GM23248 (cell line): Measurements from ENCODE around the gene UBAC2. TPM values are rescaled to one million over a fixed set of nuclear protein-coding genes. Genes with fewer than 3 reads are reported as not detected.

ENCODE experiments used
- DNase-seq: peaks from one replicate; pipeline ENCODE4 v3.0.0-alpha.2; 2015
- H2AFZ ChIP-seq: fragments of 200-600 bp; sonication (generic); 2 replicates; pipeline ENCODE4 v1.6.1; 2016; ENCODE audit warnings: antibody characterized with exemption
- H3F3A ChIP-seq: fragments of 200-600 bp; sonication (generic); 2 replicates; pipeline ENCODE4 v1.6.1; 2016; ENCODE audit warnings: mild to moderate bottlenecking, antibody characterized with exemption, mixed run types; ENCODE audit not compliant: insufficient read depth
- H3K27ac ChIP-seq: fragments of 200-600 bp; sonication (generic); 2 replicates; pipeline ENCODE4 v1.5.1; 2016; ENCODE audit warnings: mild to moderate bottlenecking
- H3K27me3 ChIP-seq: fragments of 200-600 bp; sonication (generic); replicated peaks from 2 replicates; pipeline ENCODE4 v1.6.1; 2016; ENCODE audit warnings: mild to moderate bottlenecking; ENCODE audit not compliant: insufficient read depth
- H3K36me3 ChIP-seq: fragments of 200-600 bp; sonication (generic); 2 replicates; pipeline ENCODE4 v1.6.1; 2016; ENCODE audit warnings: low read depth, mild to moderate bottlenecking
- H3K4me1 ChIP-seq: fragments of 200-600 bp; sonication (generic); 2 replicates; pipeline ENCODE4 v1.6.1; 2016; ENCODE audit warnings: mild to moderate bottlenecking; ENCODE audit not compliant: insufficient read depth
- H3K4me2 ChIP-seq: fragments of 200-600 bp; sonication (generic); one replicate; pipeline ENCODE4 v1.6.1; 2016; ENCODE audit warnings: mild to moderate bottlenecking; ENCODE audit not compliant: unreplicated experiment
- H3K4me3 ChIP-seq: fragments of 200-600 bp; sonication (generic); 2 replicates; pipeline ENCODE4 v1.5.1; 2016; ENCODE audit warnings: mild to moderate bottlenecking
- H3K79me2 ChIP-seq: fragments of 200-600 bp; sonication (generic); 2 replicates; pipeline ENCODE4 v1.6.1; 2016; ENCODE audit warnings: mild to moderate bottlenecking; ENCODE audit not compliant: insufficient read depth
- H3K9ac ChIP-seq: fragments of 200-600 bp; sonication (generic); 2 replicates; pipeline ENCODE4 v1.6.1; 2016; ENCODE audit warnings: mild to moderate bottlenecking
- H3K9me2 ChIP-seq: fragments of 200-600 bp; sonication (generic); 2 replicates; pipeline ENCODE4 v1.6.1; 2016; ENCODE audit warnings: mixed run types, mild to moderate bottlenecking, moderate library complexity; ENCODE audit not compliant: insufficient read depth
- H3K9me3 ChIP-seq: fragments of 200-600 bp; sonication (generic); one replicate; pipeline ENCODE4 v1.6.1; 2017; ENCODE audit warnings: low read depth
- H4K20me1 ChIP-seq: fragments of 200-600 bp; sonication (generic); 2 replicates; pipeline ENCODE4 v1.6.0; 2016; ENCODE audit not compliant: insufficient read depth
- EZH2 ChIP-seq: fragments of 200-600 bp; sonication (generic); IDR thresholded peaks from 2 replicates; pipeline ENCODE4 v1.6.1; 2018; ENCODE audit warnings: antibody characterized with exemption, mild to moderate bottlenecking; ENCODE audit not compliant: insufficient read depth, poor library complexity, severe bottlenecking
- EZH2phosphoT487 ChIP-seq: fragments of 200-600 bp; sonication (generic); IDR thresholded peaks from 2 replicates; pipeline ENCODE4 v1.6.1; 2018; ENCODE audit warnings: antibody characterized with exemption, moderate library complexity, mild to moderate bottlenecking, low read depth; ENCODE audit not compliant: insufficient read depth
- WGBS, 2 experiments: methylation state at CpG; one replicate each; pipeline ENCODE4 v1.1.6; 2015 to 2017; ENCODE audit warnings: low lambda C conversion rate in 2 of 2, low coverage in 1 of 2; ENCODE audit errors: missing lambda C conversion rate in 2 of 2; 5-methylcytosine and 5-hydroxymethylcytosine counted together
- in situ Hi-C: fragments of 300-500 bp; cut with MboI; formaldehyde crosslinking; loops from 2 replicates; pipeline ENCODE4 v1.15.0; 2020
- polyA plus RNA-seq: library from polyadenylated mRNA; unstranded; fragments of >200 nt; fragmentation: Nextera tagmentation; extraction: Ambion mirVana; gene quantifications from 2 replicates; pipeline ENCODE4 v1.2.1, GENCODE V29; 2016
- total RNA-seq: library from RNA; depleted of rRNA; stranded (reverse); fragments of >200 nt; shearing (Covaris generic); gene quantifications from 2 replicates; pipeline ENCODE4 v1.2.3, GENCODE V29; 2014

Gene UBAC2
- total and polyA plus RNA-seq, 2 experiments from 2014 or later: 66.1 to 95.9 TPM

DNA sequence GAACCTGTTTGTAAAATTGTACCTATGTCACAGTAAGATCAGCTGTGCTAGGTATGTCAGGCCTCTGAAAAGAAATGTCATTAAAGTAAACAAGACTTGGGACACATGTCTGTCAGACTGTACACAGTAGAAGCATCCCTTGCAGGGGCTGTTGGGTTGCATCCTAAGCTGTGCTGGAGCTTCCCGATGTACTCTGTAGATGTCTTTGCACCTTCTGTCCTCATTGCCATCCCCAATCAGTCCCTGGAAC, 155.3 kb downstream of the UBAC2 start:
- TF ChIP-seq EZH2 (no peak), EZH2phosphoT487 (no peak)
- H3K79me2 ChIP-seq: no peaks in the 10 kb centered on the region
- H3K27ac ChIP-seq: no peak overlapping the region
- no peaks in the 10 kb centered on the region for H3K9me3 ChIP-seq
- H4K20me1 ChIP-seq: no peaks in the 10 kb centered on the region
- no peak for DNase-seq
- no peak overlapping the region for H3K9ac ChIP-seq
- no peak overlapping the region for H3K4me2 ChIP-seq
- peaks cover 21% of the 10 kb centered on the region for H3K4me1 ChIP-seq
- no peaks in the 10 kb centered on the region for H3K27me3 ChIP-seq
- no peak overlapping the region for H3K4me3 ChIP-seq
- no peak overlapping the region for H2AFZ ChIP-seq
- H3K36me3 ChIP-seq: no peaks in the 10 kb centered on the region
- WGBS, 2 experiments: 0 to 13% methylated on average over 1 of the region's 1 CpG
- in situ Hi-C loops: no loop called here
- no peaks in the 10 kb centered on the region for H3K9me2 ChIP-seq
- peaks cover 5% of the 10 kb centered on the region for H3F3A ChIP-seq

DNA sequence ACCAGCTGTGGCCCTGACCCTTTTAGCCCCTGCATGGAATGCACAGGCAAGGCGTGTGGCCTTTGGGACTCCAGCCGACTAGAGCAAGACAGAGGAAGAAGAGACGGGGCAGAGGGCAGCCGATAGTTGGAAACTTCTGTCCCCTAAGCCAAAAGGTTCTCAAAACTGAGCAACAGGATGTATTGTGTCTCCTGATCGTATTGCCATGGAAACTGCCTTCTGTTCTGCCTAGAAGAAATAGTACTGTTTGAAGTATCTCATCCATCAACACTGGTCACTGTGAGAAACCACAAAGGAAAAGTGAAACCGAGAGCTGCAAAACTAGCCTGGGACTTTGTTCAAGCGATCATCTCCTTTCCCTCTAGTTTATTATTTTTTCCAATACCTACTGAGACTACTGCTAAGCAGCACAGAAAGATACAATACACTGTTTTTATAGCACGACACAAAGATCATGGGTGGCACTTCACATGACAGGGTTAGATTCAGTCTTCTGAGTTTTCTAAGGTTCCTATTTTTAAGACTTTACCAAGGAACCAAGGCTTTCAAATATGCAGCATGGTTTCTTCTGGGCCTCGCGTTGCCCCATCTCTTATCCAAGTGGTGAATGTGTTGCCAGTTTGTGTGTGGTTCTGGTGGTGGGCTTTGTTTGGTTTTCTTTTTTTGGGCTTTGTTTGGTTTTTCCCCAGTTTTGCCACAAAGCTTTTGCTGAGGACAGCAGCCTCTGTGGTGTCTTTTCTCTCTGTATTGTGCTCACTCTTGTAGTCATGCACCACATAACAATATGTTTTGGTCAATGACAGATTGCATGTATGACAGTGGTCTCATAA, 155.8 kb downstream of the UBAC2 start:
- in situ Hi-C loops: no loop called here
- H3K27ac ChIP-seq: peak overlapping the region; percentile 31; the same call in 1 of the 2 replicates
- H3K9me3 ChIP-seq: no peaks in the 10 kb centered on the region
- peaks cover 21% of the 10 kb centered on the region for H3K4me1 ChIP-seq
- TF ChIP-seq EZH2 (no peak), EZH2phosphoT487 (no peak)
- H3K27me3 ChIP-seq: no peaks in the 10 kb centered on the region
- H3K36me3 ChIP-seq: no peaks in the 10 kb centered on the region
- H3F3A ChIP-seq: peaks cover 5% of the 10 kb centered on the region
- H2AFZ ChIP-seq: no peak overlapping the region
- H3K9ac ChIP-seq: no peak overlapping the region
- H3K79me2 ChIP-seq: no peaks in the 10 kb centered on the region
- 90 to 91% methylated on average over 10 of the region's 10 CpGs for WGBS, 2 experiments
- H3K9me2 ChIP-seq: no peaks in the 10 kb centered on the region
- H3K4me3 ChIP-seq: no peak overlapping the region
- peak; percentile 17 for DNase-seq
- H3K4me2 ChIP-seq: no peak overlapping the region
- H4K20me1 ChIP-seq: no peaks in the 10 kb centered on the region

DNA sequence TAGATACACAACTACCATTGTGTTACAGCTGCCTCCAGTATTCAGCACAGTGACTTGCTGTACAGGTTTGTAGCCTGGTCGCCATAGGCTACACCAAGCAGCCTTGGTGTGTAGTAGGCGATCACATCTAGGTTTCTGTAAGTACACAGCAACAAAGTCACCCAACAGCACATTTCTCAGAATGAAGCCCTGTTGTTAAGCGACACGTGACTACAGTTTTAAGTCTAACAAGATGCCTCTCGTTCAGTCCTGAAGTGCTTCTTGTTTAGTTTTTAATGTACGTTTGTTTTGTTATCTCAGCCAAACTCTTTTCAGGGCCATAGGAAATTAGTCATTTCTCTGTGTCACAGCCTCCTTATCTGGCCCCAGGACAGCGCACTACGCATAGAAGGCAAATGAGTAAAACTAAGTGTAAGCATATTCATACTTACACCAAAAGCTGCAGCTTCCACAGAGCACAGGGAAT, 156.5 kb downstream of the UBAC2 start:
- Histone ChIP-seq H3F3A (peaks cover 5% of the 10 kb centered on the region), H4K20me1 (no peaks in the 10 kb centered on the region), H3K36me3 (no peaks in the 10 kb centered on the region), H3K9me2 (no peaks in the 10 kb centered on the region), H3K4me3 (no peak overlapping the region), H3K9me3 (no peaks in the 10 kb centered on the region), H2AFZ (no peak overlapping the region), H3K9ac (no peak overlapping the region), H3K4me1 (peaks cover 21% of the 10 kb centered on the region), H3K27ac (peak overlapping the region; percentile 31; the same call in 1 of the 2 replicates), H3K4me2 (peak overlapping the region; percentile 45), H3K79me2 (no peaks in the 10 kb centered on the region), H3K27me3 (no peaks in the 10 kb centered on the region)
- WGBS, 2 experiments: 77 to 82% methylated on average over 8 of the region's 8 CpGs
- TF ChIP-seq EZH2phosphoT487 (no peak), EZH2 (no peak)
- in situ Hi-C loops: no loop called here
- peak; percentile 77 for DNase-seq

DNA sequence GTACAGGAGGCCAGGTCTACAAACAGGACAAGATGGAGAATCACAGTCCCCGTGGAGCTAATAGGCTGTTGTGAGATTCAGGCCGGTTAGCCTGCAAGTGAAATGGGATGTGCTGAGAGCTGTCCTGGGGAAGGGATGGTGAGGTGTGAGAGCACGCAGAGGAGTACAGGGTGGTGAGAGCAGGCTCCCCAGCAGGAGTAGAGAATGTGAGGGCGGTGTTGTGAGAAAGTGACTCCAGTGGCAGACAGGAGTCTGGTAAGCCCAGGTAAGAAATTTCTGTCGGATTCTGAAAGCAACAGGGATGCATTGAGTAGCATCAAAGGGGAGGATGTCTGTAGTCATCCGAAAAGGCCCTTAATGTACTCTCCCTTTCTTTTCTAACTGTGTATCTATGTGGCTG, 157.3 kb downstream of the UBAC2 start:
- Histone ChIP-seq H3K27me3 (no peaks in the 10 kb centered on the region), H3K9me3 (no peaks in the 10 kb centered on the region), H2AFZ (no peak overlapping the region), H3K36me3 (no peaks in the 10 kb centered on the region), H3K27ac (no peak overlapping the region), H4K20me1 (no peaks in the 10 kb centered on the region), H3F3A (peaks cover 5% of the 10 kb centered on the region), H3K4me3 (no peak overlapping the region), H3K79me2 (no peaks in the 10 kb centered on the region), H3K9ac (no peak overlapping the region), H3K4me2 (peak overlapping the region; percentile 45), H3K9me2 (no peaks in the 10 kb centered on the region), H3K4me1 (peaks cover 21% of the 10 kb centered on the region)
- no peak for TF ChIP-seq EZH2
- TF ChIP-seq EZH2phosphoT487: no peak
- WGBS, 2 experiments: 83 to 85% methylated on average over 6 of the region's 6 CpGs
- in situ Hi-C loops: no loop called here
- no peak for DNase-seq
